Neural cell (in vitro differentiated cells): ENCODE measurements around the gene LRRC39.
"Not testable (repeated sequence)": the region's sequence is repeated elsewhere in the genome, so short reads cannot be mapped to it uniquely, and the experiment has no call there.

Experiments used
- POLR2AphosphoS5 ChIP-seq: IDR thresholded peaks from 2 replicates; pipeline ENCODE4 v1.6.1; 2012
- TF ChIP-seq, protein P1 (sequence below): fragments of 450-650 bp; IDR thresholded peaks from 2 replicates; pipeline ENCODE4 v1.5.1; 2014; ENCODE audit warnings: antibody characterized with exemption, mild to moderate bottlenecking, moderate library complexity; ENCODE audit not compliant: poor library complexity, severe bottlenecking

DNA sequence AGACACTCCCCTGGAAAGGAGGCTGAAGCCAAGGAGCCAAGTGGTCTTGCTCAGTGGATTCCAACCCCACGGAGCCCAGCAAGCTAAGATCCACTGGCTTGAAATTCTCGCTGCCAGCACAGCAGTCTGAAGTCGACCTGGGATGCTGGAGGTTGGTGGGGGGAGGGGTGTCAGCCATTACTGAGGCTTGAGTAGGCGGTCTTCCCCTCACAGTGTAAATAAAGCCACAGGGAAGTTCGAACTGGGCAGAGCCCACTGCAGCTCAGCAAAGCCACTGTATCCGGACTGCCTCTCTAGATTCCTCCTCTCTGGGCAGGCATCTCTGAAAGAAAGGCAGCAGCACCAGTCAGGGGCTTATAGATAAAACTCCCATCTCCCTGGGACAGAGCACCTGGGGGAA, 22.0 kb upstream of the LRRC39 start:
- TF ChIP-seq, protein P1, sequence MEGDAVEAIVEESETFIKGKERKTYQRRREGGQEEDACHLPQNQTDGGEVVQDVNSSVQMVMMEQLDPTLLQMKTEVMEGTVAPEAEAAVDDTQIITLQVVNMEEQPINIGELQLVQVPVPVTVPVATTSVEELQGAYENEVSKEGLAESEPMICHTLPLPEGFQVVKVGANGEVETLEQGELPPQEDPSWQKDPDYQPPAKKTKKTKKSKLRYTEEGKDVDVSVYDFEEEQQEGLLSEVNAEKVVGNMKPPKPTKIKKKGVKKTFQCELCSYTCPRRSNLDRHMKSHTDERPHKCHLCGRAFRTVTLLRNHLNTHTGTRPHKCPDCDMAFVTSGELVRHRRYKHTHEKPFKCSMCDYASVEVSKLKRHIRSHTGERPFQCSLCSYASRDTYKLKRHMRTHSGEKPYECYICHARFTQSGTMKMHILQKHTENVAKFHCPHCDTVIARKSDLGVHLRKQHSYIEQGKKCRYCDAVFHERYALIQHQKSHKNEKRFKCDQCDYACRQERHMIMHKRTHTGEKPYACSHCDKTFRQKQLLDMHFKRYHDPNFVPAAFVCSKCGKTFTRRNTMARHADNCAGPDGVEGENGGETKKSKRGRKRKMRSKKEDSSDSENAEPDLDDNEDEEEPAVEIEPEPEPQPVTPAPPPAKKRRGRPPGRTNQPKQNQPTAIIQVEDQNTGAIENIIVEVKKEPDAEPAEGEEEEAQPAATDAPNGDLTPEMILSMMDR: not testable (repeated sequence)
- not testable (repeated sequence) for TF ChIP-seq POLR2AphosphoS5
